ENCODE measurements around the gene CPEB3. TPM values are rescaled to one million over a fixed set of nuclear protein-coding genes. Genes with fewer than 3 reads are reported as not detected.
"Not testable (repeated sequence)": the region's sequence is repeated elsewhere in the genome, so short reads cannot be mapped to it uniquely, and the experiment has no call there.

CPEB3 gene
- total RNA-seq, 1 experiment from 2014 or later: 1.2 TPM

- no peak for DNase-seq (ENCODE audit: low read depth)
Measured at GRCh38 chr10:92038949-92039348, 251.9 kb downstream of the CPEB3 start.

DNA sequence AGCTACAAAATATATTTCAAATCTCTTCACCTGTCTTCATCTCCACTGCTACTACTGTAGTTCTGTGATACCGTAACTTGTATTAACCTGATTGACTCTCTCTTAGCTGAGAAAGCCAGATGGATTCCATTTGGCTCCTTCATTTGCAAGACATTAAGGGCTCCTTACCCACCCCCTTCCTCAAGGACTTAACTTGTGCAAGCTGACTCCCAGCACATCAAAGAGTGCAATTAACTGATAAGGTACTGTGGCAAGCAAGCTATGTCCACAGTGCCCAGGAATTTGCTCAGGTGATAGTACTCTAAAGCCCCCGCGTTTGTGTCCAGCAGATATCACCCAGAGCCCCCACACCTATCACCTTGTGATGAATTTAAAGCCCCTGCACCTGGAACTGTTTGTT is 257.8 kb downstream of the CPEB3 start:
- not testable (repeated sequence) for DNase-seq (ENCODE audit: low read depth)

GRCh38 chr10:92031580-92031979 is 259.3 kb downstream of the CPEB3 start:
- DNase-seq (ENCODE audit: low read depth): no peak

DNA sequence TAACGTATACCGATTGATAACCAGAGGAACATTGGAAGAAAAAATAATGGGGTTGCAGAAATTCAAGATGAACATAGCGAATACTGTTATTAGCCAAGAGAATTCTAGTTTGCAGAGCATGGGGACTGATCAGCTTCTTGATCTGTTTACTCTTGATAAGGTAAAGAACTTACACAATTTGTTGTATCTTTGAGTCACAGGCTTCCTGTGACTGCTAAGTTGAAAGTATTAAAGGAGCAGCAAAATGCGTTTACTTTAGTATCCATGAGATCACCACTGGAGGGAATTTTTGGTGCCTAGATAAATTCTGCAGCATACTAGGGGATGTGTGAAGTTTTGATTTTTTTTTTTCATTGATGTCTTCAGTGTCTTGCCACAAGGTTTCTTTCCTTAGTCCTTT is 263.7 kb downstream of the CPEB3 start:
- no peak for DNase-seq (ENCODE audit: low read depth)

- peak; percentile 11 for DNase-seq (ENCODE audit: low read depth)
Measured at GRCh38 chr10:92025340-92025739, 265.5 kb downstream of the CPEB3 start.

DNA sequence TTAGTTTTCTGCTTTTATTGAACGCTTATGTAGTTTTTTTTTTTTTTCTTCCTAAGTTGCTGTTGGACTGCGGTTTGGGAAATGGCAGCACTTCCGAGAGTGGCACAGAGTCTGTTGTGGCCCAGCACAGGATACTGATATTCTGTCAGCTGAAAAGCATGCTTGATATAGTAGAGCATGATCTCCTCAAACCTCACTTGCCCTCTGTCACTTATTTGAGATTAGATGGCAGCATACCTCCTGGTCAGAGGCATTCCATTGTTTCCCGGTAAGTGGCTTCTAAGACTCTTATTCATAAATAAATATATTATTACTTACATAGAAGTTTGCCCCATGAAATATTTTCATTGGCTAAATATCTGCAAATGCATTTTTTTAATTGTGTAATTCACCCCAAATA is 266.2 kb downstream of the CPEB3 start:
- peak; percentile 40 for DNase-seq (ENCODE audit: low read depth)

GRCh38 chr10:92014620-92015019 is 276.3 kb downstream of the CPEB3 start:
- DNase-seq (ENCODE audit: low read depth): no peak

DNA sequence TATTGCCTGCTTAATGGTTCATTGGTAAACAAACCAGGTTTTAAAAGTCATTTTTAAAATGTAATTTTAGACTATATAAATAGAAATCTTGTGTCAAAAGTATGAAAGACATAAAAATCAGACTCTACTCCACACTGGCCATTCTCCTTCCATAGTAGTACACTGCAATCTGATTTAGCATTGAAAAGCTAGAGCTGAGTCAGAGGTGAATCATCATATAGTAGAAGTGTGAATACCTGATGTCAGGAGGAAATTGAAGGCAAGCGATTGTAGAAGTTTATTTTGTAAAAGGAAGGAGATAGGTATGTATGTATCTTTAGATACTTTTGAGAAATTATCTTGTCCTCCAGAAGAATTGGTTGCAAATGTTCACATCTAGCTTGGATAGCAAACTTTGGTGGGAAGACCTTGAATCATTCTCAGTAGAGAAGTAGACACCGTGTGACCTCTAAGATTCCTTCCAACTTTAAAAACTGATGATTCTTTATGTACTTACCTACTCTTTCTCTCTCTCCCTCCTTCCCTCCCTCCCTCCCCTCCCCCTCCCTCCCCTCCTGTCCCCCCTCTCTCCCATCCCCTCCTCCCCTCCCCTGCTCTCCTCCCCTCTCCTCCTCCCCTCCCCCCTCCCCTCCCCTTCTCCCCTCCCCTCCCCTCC is 279.2 kb downstream of the CPEB3 start:
- peak; percentile 81 for DNase-seq (ENCODE audit: low read depth)

- DNase-seq (ENCODE audit: low read depth): peak; percentile 23
Measured at GRCh38 chr10:92010047-92010735, 280.7 kb downstream of the CPEB3 start.

DNA sequence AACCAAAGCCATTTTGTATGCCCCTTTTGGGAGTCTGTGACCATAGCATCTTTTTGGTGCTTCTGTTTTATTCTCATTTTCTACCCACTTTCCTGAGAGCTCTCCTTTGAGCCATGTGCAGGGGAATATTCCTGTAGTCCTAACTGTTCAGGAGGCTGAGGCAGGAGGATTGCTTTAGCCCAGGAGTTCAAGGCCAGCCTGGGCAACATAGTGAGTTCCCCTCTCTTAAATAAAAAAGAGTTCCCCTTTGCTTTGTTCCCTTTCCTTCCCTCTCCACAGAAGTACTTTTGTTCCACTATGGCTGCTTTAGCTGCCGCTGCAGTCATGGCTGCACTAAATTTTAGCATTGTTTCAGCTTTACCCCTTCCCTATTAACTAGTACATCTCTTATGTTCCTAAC is 281.4 kb downstream of the CPEB3 start:
- no peak for DNase-seq (ENCODE audit: low read depth)

GRCh38 chr10:92005978-92006377 is 284.9 kb downstream of the CPEB3 start:
- no peak for DNase-seq (ENCODE audit: low read depth)

DNA sequence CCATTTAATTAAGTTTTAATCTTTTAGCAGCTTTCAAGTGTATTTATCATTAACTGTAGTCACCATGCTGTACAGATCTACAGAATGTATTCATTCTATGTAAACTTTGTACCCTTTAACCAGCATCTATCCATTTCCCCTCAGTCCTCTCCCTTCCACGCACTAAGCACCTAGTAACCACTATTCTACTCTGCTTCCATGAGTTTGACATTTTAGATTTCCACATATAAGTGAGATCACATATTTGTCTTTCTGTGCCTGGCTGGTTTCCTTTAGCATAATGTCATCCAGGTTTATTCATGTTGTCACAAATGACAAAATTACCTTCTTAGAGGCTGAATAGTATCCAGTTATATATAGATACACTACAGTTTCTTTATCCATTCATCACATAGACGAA is 287.6 kb downstream of the CPEB3 start:
- DNase-seq (ENCODE audit: low read depth): no peak

GRCh38 chr10:92001995-92002394 is 288.9 kb downstream of the CPEB3 start:
- DNase-seq (ENCODE audit: low read depth): no peak

GRCh38 chr10:92001581-92001980 is 289.3 kb downstream of the CPEB3 start:
- no peak for DNase-seq (ENCODE audit: low read depth)

Other genes starting within 250 kb of the CPEB3 start
- 12.9 and 23.9 TPM in 2 replicates for gene MARCHF5, start 89 bp upstream of the CPEB3 start, total RNA-seq (2014; rRNA removed; shearing (Covaris generic))